Right lobe of liver (tissue), 5 donors: ENCODE measurements around the gene CD3G. TPM values are rescaled to one million over a fixed set of nuclear protein-coding genes. Genes with fewer than 3 reads are reported as not detected.

ENCODE experiments used
- small RNA-seq, 2 experiments: library from RNA; depleted of rRNA; stranded (forward); fragments of <200 nt; gene quantifications; one replicate each; pipeline ENCODE3, GENCODE V24; 2016
- total RNA-seq, 6 experiments: library from RNA; depleted of rRNA in 2 of 6; stranded (reverse); fragments of >200 nt in 2 of 6; fragmentation: NEBNext Ultra II Directional in 3 of 6; extraction: Animal tissue kit (Norgen Biotek cat#: 25700) in 3 of 6; gene quantifications; one replicate each; pipeline versions ENCODE4 v1.1.0 to v1.2.4, GENCODE V29; 2016 to 2023
- donor health status: DM: no; HTN: no; CAD: no.
- donor health status: DM: no; HTN: no; CAD: no.
- donor health status: DM: no; HTN: yes; CAD: no.
- donor health status: DM: no; HTN: yes; CAD: no.

Gene CD3G
- total RNA-seq, 6 experiments from 2014 or later, result 0.27 to 1.7 (median 0.36) TPM

Small RNAs within 50 kb of the gene (small RNA-seq; reads per million reads assigned to genes)
- gene AP001582.1, result 0 reads per million in 2 experiments

Other genes with a start within 250 kb of the CD3G start
- under 1 TPM; 0.11 to 0.30 (median 0.23) TPM for gene SCN4B, start 191.5 kb upstream of the CD3G start, total RNA-seq
- gene SCN2B, start 167.7 kb upstream of the CD3G start, total RNA-seq, result not detected
- gene JAML, start 119.3 kb upstream of the CD3G start, total RNA-seq, result 1 to 10 TPM; 1.5 to 9.1 (median 3.2) TPM
- gene MPZL3, start 92.0 kb upstream of the CD3G start, total RNA-seq, result 1 to 10 TPM; 2.7 to 9.3 (median 6.8) TPM
- gene MPZL2, start 80.0 kb upstream of the CD3G start, total RNA-seq, result 10 to 100 TPM; 13.0 to 32.4 (median 21.2) TPM
- 1 to 10 TPM in 2 of 6 experiments, under 1 TPM in 4; 0.55 to 1.5 (median 0.90) TPM for gene CD3E, start 39.6 kb upstream of the CD3G start, total RNA-seq
- under 1 TPM in 4 of 6 experiments, not detected in 2; 0.64 to 0.98 (median 0.89) TPM for gene CD3D, start 1.6 kb upstream of the CD3G start, total RNA-seq
- gene UBE4A, start 15.3 kb downstream of the CD3G start, total RNA-seq, result 10 to 100 TPM; 25.5 to 36.9 (median 28.5) TPM
- gene ATP5MG, start 57.3 kb downstream of the CD3G start, total RNA-seq, result 100 to 1,000 TPM in 1 of 6 experiments, 10 to 100 TPM in 5; 32.6 to 127 (median 89.5) TPM
- gene KMT2A, start 92.1 kb downstream of the CD3G start, total RNA-seq, result 10 to 100 TPM; 15.5 to 24.9 (median 19.5) TPM
- gene TTC36, start 183.1 kb downstream of the CD3G start, total RNA-seq, result 10 to 100 TPM; 21.5 to 88.3 (median 50.6) TPM
- 10 to 100 TPM in 5 of 6 experiments, 1 to 10 TPM in 1; 9.2 to 31.0 (median 23.5) TPM for gene TMEM25, start 186.8 kb downstream of the CD3G start, total RNA-seq
- gene IFT46, start 221.6 kb downstream of the CD3G start, total RNA-seq, result 1 to 10 TPM; 4.0 to 6.4 (median 5.2) TPM
- gene ARCN1, start 228.1 kb downstream of the CD3G start, total RNA-seq, result 10 to 100 TPM; 58.3 to 91.7 (median 75.8) TPM